PFSK-1 (cell line): Measurements from ENCODE around the gene BEND7.

Source experiments
- POLR2AphosphoS5 ChIP-seq: IDR thresholded peaks from 2 replicates; pipeline ENCODE4 v1.6.1; 2012; ENCODE audit warnings: low read depth, mild to moderate bottlenecking, control low read depth, low read length, moderate library complexity
- REST ChIP-seq, 2 experiments: IDR thresholded peaks; 2 replicates each; pipeline versions ENCODE4 v1.6.1 to v1.8.0; 2011 to 2012; ENCODE audit warnings: low read depth in 2 of 2, low read length in 2 of 2, control low read depth in 1 of 2, inconsistent platforms in 1 of 2, mild to moderate bottlenecking in 1 of 2, moderate library complexity in 1 of 2; ENCODE audit not compliant: insufficient read depth in 1 of 2
- SIN3A ChIP-seq: IDR thresholded peaks from 2 replicates; pipeline ENCODE4 v1.6.1; 2012; ENCODE audit warnings: mild to moderate bottlenecking, low read length, moderate library complexity, borderline replicate concordance; ENCODE audit not compliant: insufficient read depth
- TAF1 ChIP-seq: IDR thresholded peaks from 2 replicates; pipeline ENCODE4 v1.6.1; 2012; ENCODE audit warnings: low read length, control low read depth, borderline replicate concordance; ENCODE audit not compliant: insufficient read depth

DNA sequence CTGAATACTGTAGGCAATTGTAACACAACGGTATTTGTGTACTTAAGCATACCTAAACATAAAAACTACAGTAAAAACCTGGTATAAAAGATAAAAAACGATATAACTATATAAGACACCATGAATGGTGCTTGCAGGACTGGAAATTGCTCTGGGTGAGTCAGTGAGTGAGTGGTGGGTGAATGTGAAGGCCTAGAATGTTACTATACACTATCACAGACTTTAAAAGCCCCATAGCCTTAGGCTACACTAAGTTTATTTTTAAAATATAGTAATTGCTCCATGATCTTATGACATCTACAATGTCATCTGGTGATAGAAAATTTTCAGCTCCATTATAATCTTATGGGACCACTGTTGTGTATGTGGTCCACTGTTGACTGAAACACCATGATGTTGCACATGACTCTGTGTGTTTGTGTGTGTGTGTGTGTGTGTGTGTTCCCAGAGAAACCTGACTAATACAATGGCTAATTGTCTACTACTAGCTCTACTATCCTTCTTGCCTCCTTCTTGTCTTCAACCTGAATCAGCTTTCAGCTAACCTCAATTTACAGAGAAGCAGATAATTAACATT lies 30.4 kb upstream of the BEND7 start:
- TF ChIP-seq POLR2AphosphoS5 (no peak), TAF1 (no peak), SIN3A (no peak), REST (IDR thresholded peaks at IDR 0.05; ENCODE audit: insufficient read depth in 1 of 2, low read depth in 2 of 2, low read length in 2 of 2) (no peak)
